Heart left ventricle (tissue), 16 donors: ENCODE results near the gene KDM1A. TPM values are rescaled to one million over a fixed set of nuclear protein-coding genes. Genes with fewer than 3 reads are reported as not detected.

Experiments
- ATAC-seq, 4 donors: fragments of 200-7000 bp; cut with Tn5 transposase; one replicate each; pipeline ENCODE4 v1.9.1; 2020 to 2022; ENCODE audit warnings: moderate library complexity in 4 of 4, mild to moderate bottlenecking in 3 of 4, moderate number of reproducible peaks in 1 of 4
- DNase-seq, 5 donors: peaks; one replicate each; pipeline ENCODE4 v3.0.0-alpha.2; 2020
- H3K27ac ChIP-seq, 12 donors: fragments of 200-600 bp; sonication (generic) in 4 of 12; one replicate each; pipeline versions ENCODE4 v1.5.0 to v1.8.0; 2016 to 2022; ENCODE audit warnings: mild to moderate bottlenecking in 2 of 12
- H3K27me3 ChIP-seq, 9 donors: fragments of 200-600 bp; sonication (generic) in 2 of 9; one replicate each; pipeline versions ENCODE4 v1.5.1 to v1.8.0; 2016 to 2022; ENCODE audit warnings: mild to moderate bottlenecking in 3 of 9
- H3K36me3 ChIP-seq, 9 donors: fragments of 200-600 bp; sonication (generic) in 2 of 9; one replicate each; pipeline versions ENCODE4 v1.5.0 to v1.8.0; 2018 to 2022; ENCODE audit warnings: mild to moderate bottlenecking in 2 of 9
- H3K4me1 ChIP-seq, 12 donors: fragments of 200-600 bp; sonication (generic) in 4 of 12; one replicate each; pipeline versions ENCODE4 v1.5.0 to v1.8.0; 2016 to 2022; ENCODE audit warnings: mild to moderate bottlenecking in 3 of 12
- H3K4me3 ChIP-seq, 12 donors: fragments of 200-600 bp; sonication (generic) in 4 of 12; one replicate each; pipeline versions ENCODE4 v1.5.0 to v1.8.0; 2017 to 2022; ENCODE audit warnings: mild to moderate bottlenecking in 9 of 12, moderate library complexity in 4 of 12
- H3K9me3 ChIP-seq, 12 donors: fragments of 200-600 bp; sonication (generic) in 4 of 12; one replicate each; pipeline versions ENCODE4 v1.5.0 to v1.8.0; 2016 to 2022; ENCODE audit warnings: mild to moderate bottlenecking in 1 of 12
- POLR2A ChIP-seq, 2 donors: fragments of 450-650 bp; IDR thresholded peaks; one replicate each; pipeline ENCODE4 v1.6.1; 2017; ENCODE audit warnings: antibody characterized with exemption in 2 of 2, mild to moderate bottlenecking in 2 of 2, moderate library complexity in 2 of 2
- WGBS, 4 donors: extraction: QIAGEN DNeasy Blood & Tissue Kit in 2 of 4; methylation state at CpG; one replicate each; pipeline versions ENCODE4 v1.1.5 to v1.1.7; 2013 to 2018; 5-methylcytosine and 5-hydroxymethylcytosine counted together
- intact Hi-C, 10 donors: fragments of 100-400 bp; cut with DNase I; formaldehyde crosslinking; loops; one replicate each; pipeline versions ENCODE4 v1.11.1 to v1.14.2; 2022
- polyA plus RNA-seq, 2 donors: library from polyadenylated mRNA; stranded (reverse); fragments of 200-250 nt; gene quantifications; one replicate each; pipeline ENCODE4 v1.2.3, GENCODE V29; 2013
- total RNA-seq, 9 donors: library from RNA; depleted of rRNA in 2 of 9; stranded (reverse); fragments of >200 nt in 2 of 9; fragmentation: NEBNext Ultra II Directional in 3 of 9; extraction: Animal tissue kit (Norgen Biotek cat#: 25700) in 3 of 9; gene quantifications; one replicate each; pipeline versions ENCODE4 v1.1.0 to v1.2.4, GENCODE V29; 2016 to 2023
- TF ChIP-seq, protein P1 (sequence below), 12 donors: fragments of 200-600 bp; sonication (generic) in 4 of 12; IDR thresholded peaks; one replicate each; pipeline versions ENCODE4 v1.5.0 to v1.8.0; 2018 to 2022; ENCODE audit warnings: antibody characterized with exemption in 12 of 12, mild to moderate bottlenecking in 5 of 12
- donor health status: ischemic (EF 13 %, LVEDD 7.1; RV severe dilation, severe dysfunction).
- donor health status: healthy with polysubstance abuse.
- donor health status: DM: no; HTN: yes; CAD: no.
- donor health status: DM: no; HTN: no; CAD: no.
- donor health status: ischemic (EF 25% LVEDD 6.9; RV normal size, moderate dysfunction).
- donor health status: ischemic (EF 25% LVEDD 5.7; RV mildly dilated, moderate dysfunction).
- donor health status: healthy.
- donor health status: DM: yes; HTN: yes; CAD: no.
- donor health status: ischemic (EF 35%, LVEDD 5.7; RV mildly dilated, moderate dysfunction).
- donor health status: nonischemic (EF 11% LVEDD 7.7; RV severe dilation, severe dysfunction).
- donor health status: DM: yes; HTN: yes; CAD: no.
- donor health status: PGD.
- donor health status: ischemic (EF 29% LVEDD 5.4; RV normal size, mild dysfunction).
- donor health status: nonischemic (EF 23%, LVEDD 6.1; RV moderate dilation, normal function).

KDM1A gene
- total and polyA plus RNA-seq, 11 donors: 14.8 to 37.2 (median 29.7) TPM

DNA sequence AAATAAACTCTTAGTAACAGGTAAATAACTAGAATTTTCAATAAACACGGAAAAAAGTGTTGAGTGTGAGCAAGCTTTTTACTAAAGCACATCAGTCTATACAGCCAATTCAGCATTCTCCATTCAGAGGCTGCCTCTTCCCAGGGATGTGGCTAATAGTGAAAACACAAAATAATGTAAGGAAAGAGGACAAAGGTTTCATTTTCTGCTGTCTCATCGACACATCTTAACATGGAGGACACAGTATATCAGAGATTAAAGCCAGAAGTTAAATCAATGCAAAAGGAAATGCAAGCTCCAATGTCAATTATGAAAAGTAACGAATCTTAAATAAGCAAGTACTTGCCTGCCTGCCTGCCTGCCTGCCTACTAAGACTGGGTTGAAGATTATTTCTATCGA lies 106.2 kb downstream of the KDM1A start:
- DNase-seq: no peak
- Histone ChIP-seq H3K4me3 (no peak overlapping the region), H3K27ac (no peak overlapping the region), H3K27me3 (no peaks in the 10 kb centered on the region), H3K9me3 (no peaks in the 10 kb centered on the region), H3K36me3 (no peaks in the 10 kb centered on the region), H3K4me1 (peaks cover 3 to 75% (median 40%) of the 10 kb centered on the region in 12 donors)
- no peak for ATAC-seq
- WGBS, 4 donors: 76 to 84% (median 82%) methylated on average over 4 of the region's 4 CpGs
- TF ChIP-seq POLR2A (IDR thresholded peaks at IDR 0.05): no peak
- TF ChIP-seq, protein P1, sequence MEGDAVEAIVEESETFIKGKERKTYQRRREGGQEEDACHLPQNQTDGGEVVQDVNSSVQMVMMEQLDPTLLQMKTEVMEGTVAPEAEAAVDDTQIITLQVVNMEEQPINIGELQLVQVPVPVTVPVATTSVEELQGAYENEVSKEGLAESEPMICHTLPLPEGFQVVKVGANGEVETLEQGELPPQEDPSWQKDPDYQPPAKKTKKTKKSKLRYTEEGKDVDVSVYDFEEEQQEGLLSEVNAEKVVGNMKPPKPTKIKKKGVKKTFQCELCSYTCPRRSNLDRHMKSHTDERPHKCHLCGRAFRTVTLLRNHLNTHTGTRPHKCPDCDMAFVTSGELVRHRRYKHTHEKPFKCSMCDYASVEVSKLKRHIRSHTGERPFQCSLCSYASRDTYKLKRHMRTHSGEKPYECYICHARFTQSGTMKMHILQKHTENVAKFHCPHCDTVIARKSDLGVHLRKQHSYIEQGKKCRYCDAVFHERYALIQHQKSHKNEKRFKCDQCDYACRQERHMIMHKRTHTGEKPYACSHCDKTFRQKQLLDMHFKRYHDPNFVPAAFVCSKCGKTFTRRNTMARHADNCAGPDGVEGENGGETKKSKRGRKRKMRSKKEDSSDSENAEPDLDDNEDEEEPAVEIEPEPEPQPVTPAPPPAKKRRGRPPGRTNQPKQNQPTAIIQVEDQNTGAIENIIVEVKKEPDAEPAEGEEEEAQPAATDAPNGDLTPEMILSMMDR (IDR thresholded peaks at IDR 0.05): no peak
- intact Hi-C loops: no loop called here

DNA sequence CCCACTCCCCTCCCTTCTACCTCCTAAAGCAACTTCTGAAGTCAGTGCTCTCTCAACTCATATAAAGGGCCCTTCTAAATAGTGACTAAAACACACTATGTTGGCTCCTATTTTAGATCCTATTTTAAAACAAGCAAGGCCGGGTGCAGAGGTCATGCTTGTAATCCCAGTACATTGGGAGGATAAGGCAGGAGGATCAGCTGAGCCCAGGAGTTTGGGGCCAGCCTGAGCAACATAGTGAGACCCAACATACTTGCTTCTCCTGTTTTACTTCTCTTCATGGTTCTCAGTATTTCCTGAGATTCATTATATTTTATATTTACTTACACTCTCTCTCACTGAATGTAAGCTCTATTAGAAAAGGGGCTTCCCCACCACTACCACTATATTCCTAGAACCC lies 106.9 kb downstream of the KDM1A start:
- Histone ChIP-seq H3K27ac (no peak overlapping the region), H3K9me3 (no peaks in the 10 kb centered on the region), H3K4me1 (peaks cover 3 to 68% (median 39%) of the 10 kb centered on the region in 12 donors), H3K36me3 (no peaks in the 10 kb centered on the region), H3K4me3 (no peak overlapping the region), H3K27me3 (no peaks in the 10 kb centered on the region)
- ATAC-seq (no peak), DNase-seq (no peak)
- no peak for TF ChIP-seq POLR2A (IDR thresholded peaks at IDR 0.05)
- TF ChIP-seq, protein P1 (IDR thresholded peaks at IDR 0.05): no peak
- 38 to 56% (median 50%) methylated on average over 1 of the region's 1 CpG for WGBS, 4 donors
- intact Hi-C loops: no loop called here

DNA sequence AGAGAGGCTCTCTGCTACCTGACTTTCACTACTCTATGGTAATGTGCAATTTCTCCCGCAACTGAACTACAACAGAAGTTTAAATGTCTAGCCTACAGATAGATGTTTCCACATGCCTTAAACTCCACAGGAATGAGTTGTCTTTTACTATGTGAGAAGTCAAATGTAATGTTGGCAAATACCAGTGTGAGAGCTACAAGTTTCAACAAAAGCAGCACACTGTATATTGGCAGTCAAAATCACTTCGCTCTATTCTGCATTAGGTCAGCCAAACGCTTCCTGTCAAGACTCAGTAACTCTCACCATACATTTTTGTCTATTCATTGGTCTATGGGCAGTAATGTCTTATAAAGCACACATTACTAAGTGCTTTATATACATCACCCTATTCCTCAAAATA lies 107.5 kb downstream of the KDM1A start:
- TF ChIP-seq POLR2A (IDR thresholded peaks at IDR 0.05): no peak
- TF ChIP-seq, protein P1 (IDR thresholded peaks at IDR 0.05): no peak
- no peak for ATAC-seq
- H3K27me3 ChIP-seq: no peaks in the 10 kb centered on the region
- 73 to 79% (median 76%) methylated on average over 3 of the region's 3 CpGs for WGBS, 4 donors
- no peak for DNase-seq
- intact Hi-C loops: no loop called here
- no peaks in the 10 kb centered on the region for H3K36me3 ChIP-seq
- no peak overlapping the region for H3K4me3 ChIP-seq
- H3K4me1 ChIP-seq: peaks cover 3 to 62% (median 35%) of the 10 kb centered on the region in 12 donors
- no peak overlapping the region for H3K27ac ChIP-seq
- H3K9me3 ChIP-seq: no peaks in the 10 kb centered on the region

DNA sequence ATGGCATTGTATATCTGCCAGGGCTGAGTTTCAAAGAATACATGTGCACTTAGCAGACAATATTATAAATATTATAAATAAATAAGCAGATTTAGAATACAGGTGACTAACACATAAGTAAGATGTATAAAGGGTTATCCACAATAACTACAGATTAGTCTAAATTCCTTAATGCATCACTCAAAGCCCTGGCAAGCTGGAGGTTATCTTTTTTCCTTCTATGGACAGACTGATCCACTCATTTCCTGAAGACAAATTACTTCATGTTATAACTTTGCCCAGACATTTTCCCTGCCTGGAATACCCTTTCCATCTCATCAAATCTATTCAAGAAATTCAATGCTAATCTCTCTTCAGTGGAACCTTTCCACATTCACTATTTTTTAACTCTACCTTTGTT lies 110.6 kb downstream of the KDM1A start:
- no peak for ATAC-seq

More for the DNA sequence above, 110.6 kb downstream of the KDM1A start:
- DNase-seq: no peak
- no peaks in the 10 kb centered on the region for H3K9me3 ChIP-seq
- intact Hi-C loops: no loop called here
- H3K27me3 ChIP-seq: no peaks in the 10 kb centered on the region
- peaks cover 0 to 42% (median 20%) of the 10 kb centered on the region in 12 donors for H3K4me1 ChIP-seq
- no peak overlapping the region for H3K27ac ChIP-seq
- H3K36me3 ChIP-seq: no peaks in the 10 kb centered on the region
- no peak overlapping the region for H3K4me3 ChIP-seq
- TF ChIP-seq, protein P1 (IDR thresholded peaks at IDR 0.05): no peak
- TF ChIP-seq POLR2A (IDR thresholded peaks at IDR 0.05): no peak
